Measurements from ENCODE around the gene SMARCC1.

DNA sequence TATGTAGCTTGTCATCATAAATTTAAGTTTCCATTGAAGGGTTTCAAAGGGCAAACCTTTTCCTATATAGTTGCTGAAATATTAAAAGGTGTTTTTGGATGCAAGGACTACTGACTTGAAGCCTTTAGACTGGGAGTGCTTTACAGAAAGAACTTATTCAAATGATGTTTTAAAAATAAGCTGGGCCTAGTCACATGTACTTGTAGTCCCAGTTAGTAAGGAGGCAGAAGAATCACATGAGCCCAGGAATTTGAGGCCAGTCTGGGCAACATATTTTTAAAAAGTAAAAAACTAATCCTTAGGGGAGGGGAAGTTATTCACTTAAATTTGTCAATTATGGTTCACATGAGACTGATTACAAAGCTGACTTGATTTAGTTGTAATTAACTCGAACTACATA lies 65.0 kb downstream of the SMARCC1 start:
- TF ChIP-seq BCL11A (tag by site-specific recombination; IDR thresholded peaks at IDR 0.05; ENCODE audit: low read depth) = no peak
- TF ChIP-seq, protein P1, sequence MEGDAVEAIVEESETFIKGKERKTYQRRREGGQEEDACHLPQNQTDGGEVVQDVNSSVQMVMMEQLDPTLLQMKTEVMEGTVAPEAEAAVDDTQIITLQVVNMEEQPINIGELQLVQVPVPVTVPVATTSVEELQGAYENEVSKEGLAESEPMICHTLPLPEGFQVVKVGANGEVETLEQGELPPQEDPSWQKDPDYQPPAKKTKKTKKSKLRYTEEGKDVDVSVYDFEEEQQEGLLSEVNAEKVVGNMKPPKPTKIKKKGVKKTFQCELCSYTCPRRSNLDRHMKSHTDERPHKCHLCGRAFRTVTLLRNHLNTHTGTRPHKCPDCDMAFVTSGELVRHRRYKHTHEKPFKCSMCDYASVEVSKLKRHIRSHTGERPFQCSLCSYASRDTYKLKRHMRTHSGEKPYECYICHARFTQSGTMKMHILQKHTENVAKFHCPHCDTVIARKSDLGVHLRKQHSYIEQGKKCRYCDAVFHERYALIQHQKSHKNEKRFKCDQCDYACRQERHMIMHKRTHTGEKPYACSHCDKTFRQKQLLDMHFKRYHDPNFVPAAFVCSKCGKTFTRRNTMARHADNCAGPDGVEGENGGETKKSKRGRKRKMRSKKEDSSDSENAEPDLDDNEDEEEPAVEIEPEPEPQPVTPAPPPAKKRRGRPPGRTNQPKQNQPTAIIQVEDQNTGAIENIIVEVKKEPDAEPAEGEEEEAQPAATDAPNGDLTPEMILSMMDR (tag by site-specific recombination; IDR thresholded peaks at IDR 0.05) = no peak
- TF ChIP-seq SP2 (tag by site-specific recombination; IDR thresholded peaks at IDR 0.05) = no peak
- TF ChIP-seq PBX3 (CRISPR knock-in tag; IDR thresholded peaks at IDR 0.05) = no peak
- no peak for TF ChIP-seq ZBTB48 (tag by site-specific recombination; IDR thresholded peaks at IDR 0.05)
- no peak for TF ChIP-seq ZNF311 (tag by site-specific recombination; IDR thresholded peaks at IDR 0.05; ENCODE audit: borderline replicate concordance)
- TF ChIP-seq, protein P2, sequence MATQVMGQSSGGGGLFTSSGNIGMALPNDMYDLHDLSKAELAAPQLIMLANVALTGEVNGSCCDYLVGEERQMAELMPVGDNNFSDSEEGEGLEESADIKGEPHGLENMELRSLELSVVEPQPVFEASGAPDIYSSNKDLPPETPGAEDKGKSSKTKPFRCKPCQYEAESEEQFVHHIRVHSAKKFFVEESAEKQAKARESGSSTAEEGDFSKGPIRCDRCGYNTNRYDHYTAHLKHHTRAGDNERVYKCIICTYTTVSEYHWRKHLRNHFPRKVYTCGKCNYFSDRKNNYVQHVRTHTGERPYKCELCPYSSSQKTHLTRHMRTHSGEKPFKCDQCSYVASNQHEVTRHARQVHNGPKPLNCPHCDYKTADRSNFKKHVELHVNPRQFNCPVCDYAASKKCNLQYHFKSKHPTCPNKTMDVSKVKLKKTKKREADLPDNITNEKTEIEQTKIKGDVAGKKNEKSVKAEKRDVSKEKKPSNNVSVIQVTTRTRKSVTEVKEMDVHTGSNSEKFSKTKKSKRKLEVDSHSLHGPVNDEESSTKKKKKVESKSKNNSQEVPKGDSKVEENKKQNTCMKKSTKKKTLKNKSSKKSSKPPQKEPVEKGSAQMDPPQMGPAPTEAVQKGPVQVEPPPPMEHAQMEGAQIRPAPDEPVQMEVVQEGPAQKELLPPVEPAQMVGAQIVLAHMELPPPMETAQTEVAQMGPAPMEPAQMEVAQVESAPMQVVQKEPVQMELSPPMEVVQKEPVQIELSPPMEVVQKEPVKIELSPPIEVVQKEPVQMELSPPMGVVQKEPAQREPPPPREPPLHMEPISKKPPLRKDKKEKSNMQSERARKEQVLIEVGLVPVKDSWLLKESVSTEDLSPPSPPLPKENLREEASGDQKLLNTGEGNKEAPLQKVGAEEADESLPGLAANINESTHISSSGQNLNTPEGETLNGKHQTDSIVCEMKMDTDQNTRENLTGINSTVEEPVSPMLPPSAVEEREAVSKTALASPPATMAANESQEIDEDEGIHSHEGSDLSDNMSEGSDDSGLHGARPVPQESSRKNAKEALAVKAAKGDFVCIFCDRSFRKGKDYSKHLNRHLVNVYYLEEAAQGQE (tag by site-specific recombination; IDR thresholded peaks at IDR 0.05) = no peak
- TF ChIP-seq ZNF248 (tag by site-specific recombination; IDR thresholded peaks at IDR 0.05) = no peak
- TF ChIP-seq ZNF629 (tag by site-specific recombination; IDR thresholded peaks at IDR 0.05) = no peak
- no peak for TF ChIP-seq ZNF791 (tag by site-specific recombination; IDR thresholded peaks at IDR 0.05)
